SU-DHL-6 (cell line): Measurements from ENCODE around the gene RARRES1.

Experiments used
- H2AFZ ChIP-seq: fragments of 200-600 bp; sonication (generic); 2 replicates; pipeline ENCODE4 v1.6.1; 2014; ENCODE audit warnings: low read depth, mild to moderate bottlenecking, moderate library complexity, mixed read lengths, antibody characterized with exemption, low read length; ENCODE audit not compliant: severe bottlenecking
- H3F3A ChIP-seq: fragments of 200-600 bp; shearing (Covaris generic); 2 replicates; pipeline ENCODE4 v1.6.0; 2016; ENCODE audit warnings: antibody characterized with exemption, mild to moderate bottlenecking; ENCODE audit not compliant: insufficient read depth
- H3K27ac ChIP-seq: fragments of 200-600 bp; sonication (generic); 2 replicates; pipeline ENCODE4 v1.5.1; 2016; ENCODE audit warnings: low read depth, mild to moderate bottlenecking, low read length, moderate library complexity, mixed read lengths
- H3K27me3 ChIP-seq: fragments of 200-600 bp; sonication (generic), shearing (Covaris generic); 2 replicates; pipeline ENCODE4 v1.6.0; 2014; ENCODE audit warnings: mild to moderate bottlenecking, low read length
- H3K36me3 ChIP-seq: fragments of 200-600 bp; sonication (generic); 2 replicates; pipeline ENCODE4 v1.6.1; 2014; ENCODE audit warnings: mild to moderate bottlenecking, low read length, mixed read lengths
- H3K4me2 ChIP-seq: fragments of 300-600, 200-600 bp; shearing (Covaris generic), sonication (generic); 2 replicates; pipeline ENCODE4 v1.6.0; 2014; ENCODE audit warnings: low read length, low read depth, mild to moderate bottlenecking; ENCODE audit not compliant: poor library complexity, severe bottlenecking
- H3K4me3 ChIP-seq: fragments of 200-600 bp; sonication (generic); 2 replicates; pipeline ENCODE4 v1.5.1; 2014; ENCODE audit warnings: antibody characterized with exemption, low read length, mild to moderate bottlenecking, mixed read lengths; ENCODE audit not compliant: insufficient read depth, poor library complexity, severe bottlenecking
- H3K79me2 ChIP-seq: fragments of 200-600 bp; sonication (generic); 2 replicates; pipeline ENCODE4 v1.6.1; 2014; ENCODE audit warnings: mild to moderate bottlenecking, low read length, moderate library complexity; ENCODE audit not compliant: insufficient read depth
- H3K9ac ChIP-seq: fragments of 200-600 bp; sonication (generic); 2 replicates; pipeline ENCODE4 v1.7.0; 2014; ENCODE audit warnings: mild to moderate bottlenecking, low read length
- H3K9me2 ChIP-seq: fragments of 200-600 bp; sonication (generic); replicated peaks from 2 replicates; pipeline ENCODE4 v1.6.1; 2014; ENCODE audit warnings: low read length; ENCODE audit not compliant: insufficient read depth
- H3K9me3 ChIP-seq: fragments of 200-600 bp; sonication (generic); 2 replicates; pipeline ENCODE4 v1.6.1; 2014; ENCODE audit warnings: low read length, mixed read lengths; ENCODE audit not compliant: insufficient read depth
- H4K20me1 ChIP-seq: fragments of 200-600 bp; sonication (generic); 2 replicates; pipeline ENCODE4 v1.6.1; 2014; ENCODE audit warnings: low read depth, mild to moderate bottlenecking, antibody characterized with exemption, low read length, moderate library complexity, mixed read lengths
- CTCF ChIP-seq: fragments of 200-600 bp; sonication (generic); IDR thresholded peaks from one replicate; pipeline ENCODE4 v1.5.1; 2017; ENCODE audit warnings: antibody characterized with exemption, mild to moderate bottlenecking, low read length, moderate library complexity; ENCODE audit not compliant: insufficient read depth, poor library complexity, severe bottlenecking
- EZH2phosphoT487 ChIP-seq: fragments of 200-600 bp; sonication (generic), shearing (Covaris generic); conservative IDR thresholded peaks from 2 replicates; pipeline ENCODE4 v1.6.1; 2018; ENCODE audit warnings: mild to moderate bottlenecking, antibody characterized with exemption, low read length, moderate library complexity, mixed read lengths

Gene RARRES1

GRCh38 chr3:158659454-158660237 is 72.6 kb downstream of the RARRES1 start:
- peak; percentile 62 for TF ChIP-seq CTCF
- no peak for TF ChIP-seq EZH2phosphoT487
- H3K27me3 ChIP-seq = no peaks in the 10 kb centered on the region
- no peaks in the 10 kb centered on the region for H3K9me3 ChIP-seq
- H3K9ac ChIP-seq = no peak overlapping the region
- peaks cover 24% of the 10 kb centered on the region; the same call in 1 of the 2 replicates for H3K36me3 ChIP-seq
- no peak overlapping the region for H3K27ac ChIP-seq
- H4K20me1 ChIP-seq = no peaks in the 10 kb centered on the region
- no peak overlapping the region for H3K4me3 ChIP-seq
- no peaks in the 10 kb centered on the region for H3K9me2 ChIP-seq
- no peaks in the 10 kb centered on the region for H3K79me2 ChIP-seq
- H2AFZ ChIP-seq = no peak overlapping the region
- H3F3A ChIP-seq = no peaks in the 10 kb centered on the region
- H3K4me2 ChIP-seq = no peak overlapping the region

GRCh38 chr3:158658889-158659288 is 73.4 kb downstream of the RARRES1 start:
- Histone ChIP-seq H3K27me3 (no peaks in the 10 kb centered on the region), H3K9me3 (no peaks in the 10 kb centered on the region), H4K20me1 (no peaks in the 10 kb centered on the region), H3K79me2 (no peaks in the 10 kb centered on the region), H2AFZ (no peak overlapping the region), H3K36me3 (peaks cover 24% of the 10 kb centered on the region; the same call in 1 of the 2 replicates), H3F3A (no peaks in the 10 kb centered on the region), H3K9ac (no peak overlapping the region), H3K27ac (no peak overlapping the region), H3K9me2 (no peaks in the 10 kb centered on the region), H3K4me2 (no peak overlapping the region), H3K4me3 (no peak overlapping the region)
- no peak for TF ChIP-seq CTCF
- TF ChIP-seq EZH2phosphoT487 = no peak

GRCh38 chr3:158652463-158652862 is 79.8 kb downstream of the RARRES1 start:
- H3K79me2 ChIP-seq = peaks cover 7% of the 10 kb centered on the region; the same call in 1 of the 2 replicates
- no peak overlapping the region for H3K4me3 ChIP-seq
- no peak overlapping the region for H3K27ac ChIP-seq
- no peaks in the 10 kb centered on the region for H3K9me3 ChIP-seq
- no peaks in the 10 kb centered on the region for H3K9me2 ChIP-seq
- H3F3A ChIP-seq = no peaks in the 10 kb centered on the region
- TF ChIP-seq CTCF (no peak), EZH2phosphoT487 (no peak)
- no peak overlapping the region for H3K9ac ChIP-seq
- no peaks in the 10 kb centered on the region for H3K27me3 ChIP-seq
- no peak overlapping the region for H3K4me2 ChIP-seq
- no peak overlapping the region for H2AFZ ChIP-seq
- H4K20me1 ChIP-seq = no peaks in the 10 kb centered on the region
- peaks cover 42% of the 10 kb centered on the region for H3K36me3 ChIP-seq
